Measurements from ENCODE around the gene SDC1. TPM values are rescaled to one million over a fixed set of nuclear protein-coding genes. Genes with fewer than 3 reads are reported as not detected.
A peak's percentile ranks its signal among the peaks of the same experiment; 100 is the strongest.
"Not testable (repeated sequence)": the region's sequence is repeated elsewhere in the genome, so short reads cannot be mapped to it uniquely, and the experiment has no call there.

The SDC1 gene
- 115 and 134 TPM in 2 replicates for total RNA-seq

- H3K4me3 ChIP-seq (ENCODE audit: low read depth, low read length): peak within 1 kb of the TSS; percentile 90
- no peak for DNase-seq (ENCODE audit: low read depth)
- TF ChIP-seq CTCF (conservative IDR thresholded peaks at IDR 0.05; ENCODE audit: low read depth, low read length): no peak
Measured at GRCh38 chr2:20224716-20225293, at the start of gene SDC1. SDC1 (minus strand) TSS chr2:20225130; CDS start chr2:20224867, 263 bp downstream.

GRCh38 chr2:20273042-20273441, 48.1 kb upstream of the SDC1 start:
- DNase-seq (ENCODE audit: low read depth): no peak
- no peak for TF ChIP-seq CTCF (conservative IDR thresholded peaks at IDR 0.05; ENCODE audit: low read depth, low read length)
- no peak overlapping the region for H3K4me3 ChIP-seq (ENCODE audit: low read depth, low read length)

GRCh38 chr2:20268317-20268716, 43.4 kb upstream of the SDC1 start:
- not testable (repeated sequence) for DNase-seq (ENCODE audit: low read depth); H3K4me3 ChIP-seq (ENCODE audit: low read depth, low read length)

DNA sequence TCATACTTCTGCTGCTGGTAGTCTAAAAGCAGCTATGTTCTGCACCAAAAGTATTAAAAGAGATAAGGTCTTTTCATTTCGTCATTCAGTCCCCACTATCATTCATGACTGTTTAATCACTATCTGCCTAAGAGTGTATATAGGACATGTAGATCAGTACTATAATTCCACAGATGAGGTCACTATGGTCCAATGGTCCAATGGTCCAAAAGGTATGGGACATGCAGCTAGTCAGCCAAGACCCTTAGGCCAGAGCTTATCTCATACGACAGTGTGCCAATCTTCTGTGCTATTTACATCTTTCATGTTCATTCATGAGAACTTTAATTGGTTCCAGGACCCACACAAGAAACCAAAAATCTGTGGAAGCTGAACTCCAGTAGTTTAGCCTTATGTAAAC, 42.6 kb upstream of the SDC1 start:
- TF ChIP-seq CTCF (conservative IDR thresholded peaks at IDR 0.05; ENCODE audit: low read depth, low read length): no peak
- DNase-seq (ENCODE audit: low read depth): no peak
- no peak overlapping the region for H3K4me3 ChIP-seq (ENCODE audit: low read depth, low read length)

GRCh38 chr2:20264629-20265028, 39.7 kb upstream of the SDC1 start:
- H3K4me3 ChIP-seq (ENCODE audit: low read depth, low read length): no peak overlapping the region
- no peak for DNase-seq (ENCODE audit: low read depth)
- no peak for TF ChIP-seq CTCF (conservative IDR thresholded peaks at IDR 0.05; ENCODE audit: low read depth, low read length)

DNA sequence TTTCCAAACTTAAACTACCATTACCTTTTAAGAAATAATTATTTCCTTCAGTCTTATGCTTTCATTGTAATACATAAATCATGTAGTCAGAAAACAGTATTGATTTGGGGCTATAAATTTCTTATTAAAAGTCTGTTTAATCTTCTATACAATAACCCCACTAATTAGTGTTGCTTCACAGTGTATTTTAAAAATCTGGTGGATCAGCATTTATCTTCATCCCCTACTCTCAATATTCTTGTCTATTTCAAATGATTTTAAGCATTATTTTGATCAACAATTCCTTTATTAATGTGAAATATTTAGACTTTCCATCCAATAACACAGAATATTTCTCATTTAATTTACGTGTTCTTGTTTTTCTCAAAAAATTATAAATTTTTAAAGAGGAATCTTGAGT, 32.5 kb upstream of the SDC1 start:
- TF ChIP-seq CTCF (conservative IDR thresholded peaks at IDR 0.05; ENCODE audit: low read depth, low read length): no peak
- no peak for DNase-seq (ENCODE audit: low read depth)

DNA sequence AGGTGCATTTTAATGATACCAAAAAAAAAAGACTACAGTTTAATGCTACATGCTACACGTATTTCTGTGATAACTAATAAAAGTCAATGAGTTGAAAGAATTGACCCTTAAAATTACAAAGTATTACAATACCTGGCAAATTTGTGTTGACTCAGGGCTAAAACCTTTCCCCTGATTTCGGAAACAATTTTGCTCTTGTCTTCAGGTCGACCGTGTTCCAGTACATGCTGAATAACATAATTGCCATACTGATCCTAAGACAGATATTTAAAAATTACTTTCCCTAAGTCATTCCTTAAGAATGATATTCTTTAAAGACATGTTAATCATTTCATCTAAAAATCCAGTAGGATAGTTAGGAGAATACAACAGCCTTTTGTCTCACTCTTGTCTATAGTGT, 29.8 kb upstream of the SDC1 start:
- TF ChIP-seq CTCF (conservative IDR thresholded peaks at IDR 0.05; ENCODE audit: low read depth, low read length): no peak
- DNase-seq (ENCODE audit: low read depth): no peak
- H3K4me3 ChIP-seq (ENCODE audit: low read depth, low read length): no peak overlapping the region

More for the DNA sequence above, 32.5 kb upstream of the SDC1 start:
- no peak overlapping the region for H3K4me3 ChIP-seq (ENCODE audit: low read depth, low read length)
